Sigmoid colon (tissue), 7 donors: Measurements from ENCODE around the gene UBE3C. TPM values are rescaled to one million over a fixed set of nuclear protein-coding genes. Genes with fewer than 3 reads are reported as not detected.
"Not testable (repeated sequence)": the region's sequence is repeated elsewhere in the genome, so short reads cannot be mapped to it uniquely, and the experiment has no call there.

Experiments used
- DNase-seq: peaks from one replicate; pipeline ENCODE4 v3.0.0-alpha.2; 2019
- H3K27ac ChIP-seq, 4 donors: fragments of 200-600 bp; sonication (generic); one replicate each; pipeline ENCODE4 v1.5.1; 2016 to 2019; ENCODE audit warnings: mild to moderate bottlenecking in 1 of 4
- H3K27me3 ChIP-seq, 3 donors: fragments of 200-600 bp; sonication (generic); one replicate each; pipeline ENCODE4 v1.5.1; 2019; ENCODE audit warnings: mild to moderate bottlenecking in 1 of 3
- H3K36me3 ChIP-seq, 4 donors: fragments of 200-600 bp; sonication (generic); one replicate each; pipeline ENCODE4 v1.5.1; 2016 to 2019
- H3K4me1 ChIP-seq, 4 donors: fragments of 200-600 bp; sonication (generic); one replicate each; pipeline ENCODE4 v1.5.1; 2017 to 2019
- H3K4me3 ChIP-seq, 4 donors: fragments of 200-600 bp; sonication (generic); one replicate each; pipeline ENCODE4 v1.5.1; 2017 to 2019; ENCODE audit warnings: mild to moderate bottlenecking in 2 of 4, moderate library complexity in 1 of 4
- H3K9me3 ChIP-seq, 4 donors: fragments of 200-600 bp in 3 of 4; sonication (generic) in 3 of 4; one replicate each; pipeline versions ENCODE4 v1.5.1 to v1.6.1; 2013 to 2019
- CTCF ChIP-seq, 4 experiments: fragments of 450-650 bp in 3 of 4; fragments of 200-600 bp in 1 of 4; IDR thresholded peaks; one replicate each; pipeline ENCODE4 v1.5.1; 2016 to 2019; ENCODE audit warnings: antibody characterized with exemption in 4 of 4, mild to moderate bottlenecking in 3 of 4, moderate library complexity in 2 of 4
- EP300 ChIP-seq, 4 donors: sonication (generic); formaldehyde crosslinking; IDR thresholded peaks; one replicate each; pipeline ENCODE4 v1.6.1; 2017; ENCODE audit warnings: antibody characterized with exemption in 4 of 4
- POLR2A ChIP-seq, 2 donors: fragments of 450-650 bp; IDR thresholded peaks; one replicate each; pipeline ENCODE4 v1.6.1; 2016; ENCODE audit warnings: antibody characterized with exemption in 2 of 2, mild to moderate bottlenecking in 2 of 2, moderate library complexity in 2 of 2
- POLR2AphosphoS5 ChIP-seq, 4 donors: sonication (generic); formaldehyde crosslinking; IDR thresholded peaks; one replicate each; pipeline ENCODE4 v1.6.1; 2017; ENCODE audit warnings: antibody characterized with exemption in 4 of 4
- WGBS, 2 donors: extraction: QIAGEN DNeasy Blood & Tissue Kit; methylation state at CpG; one replicate each; pipeline ENCODE4 v1.1.7; 2013; 5-methylcytosine and 5-hydroxymethylcytosine counted together
- intact Hi-C: fragments of 100-400 bp; cut with DNase I; formaldehyde crosslinking; loops from one replicate; pipeline ENCODE4 v1.15.1; 2023
- polyA plus RNA-seq, 3 donors: library from polyadenylated mRNA; stranded (reverse); fragments of 200-250 nt; gene quantifications; one replicate each; pipeline ENCODE4 v1.2.3, GENCODE V29; 2013
- total RNA-seq, 4 donors: library from RNA; depleted of rRNA; stranded (reverse); fragments of >200 nt; gene quantifications; one replicate each; pipeline ENCODE4 v1.1.0, GENCODE V29; 2016
- donor health status: healthy with polysubstance abuse.
- donor health status: Bipolar disorder and iron deficiency.
- donor health status: healthy.

The UBE3C gene
- total and polyA plus RNA-seq, 7 donors: 21.0 to 84.2 (median 55.7) TPM

DNA sequence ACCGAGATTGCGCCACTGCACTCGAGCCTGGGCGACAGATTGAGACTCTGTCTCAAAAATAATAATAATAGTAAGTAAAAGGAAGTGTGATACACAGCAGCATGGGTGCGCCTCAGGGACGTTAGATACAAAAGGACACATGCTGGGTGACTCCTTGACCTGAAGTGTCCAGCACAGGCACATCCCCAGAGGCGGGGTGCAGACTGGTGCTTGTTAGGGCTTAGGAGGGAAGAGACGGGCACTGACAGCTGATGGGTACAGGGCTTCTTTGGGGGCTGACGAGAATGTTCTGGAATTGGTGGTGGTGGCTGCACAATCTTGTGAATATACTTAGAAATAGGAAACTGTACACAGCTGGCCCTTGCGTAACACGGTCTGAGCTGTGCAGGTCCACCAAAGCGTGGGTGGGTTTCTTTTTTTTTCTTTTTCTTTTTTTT, 136.3 kb downstream of the UBE3C start:
- Histone ChIP-seq H3K9me3 (no peaks in the 10 kb centered on the region), H3K4me1 (peaks cover 0 to 47% (median 39%) of the 10 kb centered on the region in 4 donors), H3K4me3 (no peak overlapping the region), H3K27ac (no peak overlapping the region), H3K27me3 (peaks cover 0 to 20% (median 14%) of the 10 kb centered on the region in 3 donors), H3K36me3 (peaks cover 0 to 9% (median 4%) of the 10 kb centered on the region in 4 donors)
- intact Hi-C loops: loop anchor here (5.0 kb wide), 3 partner anchors 138 to 383 kb away; partner anchors contain the start of genes LMBR1 and UBE3C
- WGBS, 2 donors: 50 to 78% methylated on average over 12 of the region's 12 CpGs
- TF ChIP-seq EP300 (IDR thresholded peaks at IDR 0.05) (no peak), POLR2A (IDR thresholded peaks at IDR 0.05) (no peak)
- peak; percentile 48 for DNase-seq

- H3K27ac ChIP-seq: no peak overlapping the region
- H3K4me3 ChIP-seq: no peak overlapping the region
- TF ChIP-seq POLR2AphosphoS5 (IDR thresholded peaks at IDR 0.05) (no peak), EP300 (IDR thresholded peaks at IDR 0.05) (no peak), POLR2A (IDR thresholded peaks at IDR 0.05) (no peak), CTCF (IDR thresholded peaks at IDR 0.05) (no peak)
- 81 to 86% methylated on average over 14 of the region's 14 CpGs for WGBS, 2 donors
- peaks cover 0 to 29% (median 23%) of the 10 kb centered on the region in 3 donors for H3K27me3 ChIP-seq
- no peaks in the 10 kb centered on the region for H3K9me3 ChIP-seq
- intact Hi-C loops: no loop called here
- no peaks in the 10 kb centered on the region for H3K36me3 ChIP-seq
- peaks cover 0 to 50% (median 41%) of the 10 kb centered on the region in 4 donors for H3K4me1 ChIP-seq
- peak; percentile 55 for DNase-seq
Measured at GRCh38 chr7:157276091-157276561, 137.4 kb downstream of the UBE3C start.

- Histone ChIP-seq H3K4me1 (peaks cover 0 to 45% (median 35%) of the 10 kb centered on the region in 4 donors), H3K36me3 (no peaks in the 10 kb centered on the region), H3K4me3 (no peak overlapping the region), H3K9me3 (no peaks in the 10 kb centered on the region), H3K27ac (no peak overlapping the region), H3K27me3 (peaks cover 0 to 29% (median 23%) of the 10 kb centered on the region in 3 donors)
- peak; percentile 53 for DNase-seq
- intact Hi-C loops: no loop called here
- 37 to 56% methylated on average over 21 of the region's 21 CpGs for WGBS, 2 donors
- TF ChIP-seq CTCF (IDR thresholded peaks at IDR 0.05) (no peak), POLR2A (IDR thresholded peaks at IDR 0.05) (no peak), EP300 (IDR thresholded peaks at IDR 0.05) (no peak), POLR2AphosphoS5 (IDR thresholded peaks at IDR 0.05) (no peak)
Measured at GRCh38 chr7:157276731-157277562, 138.2 kb downstream of the UBE3C start.

- 89 to 93% methylated on average over 12 of the region's 12 CpGs for WGBS, 2 donors
- H3K4me1 ChIP-seq: peaks cover 0 to 39% (median 29%) of the 10 kb centered on the region in 4 donors
- H3K4me3 ChIP-seq, H3K27ac ChIP-seq, H3K36me3 ChIP-seq, intact Hi-C loops, H3K9me3 ChIP-seq, DNase-seq: not testable (repeated sequence)
- peaks cover 0 to 29% (median 23%) of the 10 kb centered on the region in 3 donors for H3K27me3 ChIP-seq
Measured at GRCh38 chr7:157277568-157277967, 138.8 kb downstream of the UBE3C start.

DNA sequence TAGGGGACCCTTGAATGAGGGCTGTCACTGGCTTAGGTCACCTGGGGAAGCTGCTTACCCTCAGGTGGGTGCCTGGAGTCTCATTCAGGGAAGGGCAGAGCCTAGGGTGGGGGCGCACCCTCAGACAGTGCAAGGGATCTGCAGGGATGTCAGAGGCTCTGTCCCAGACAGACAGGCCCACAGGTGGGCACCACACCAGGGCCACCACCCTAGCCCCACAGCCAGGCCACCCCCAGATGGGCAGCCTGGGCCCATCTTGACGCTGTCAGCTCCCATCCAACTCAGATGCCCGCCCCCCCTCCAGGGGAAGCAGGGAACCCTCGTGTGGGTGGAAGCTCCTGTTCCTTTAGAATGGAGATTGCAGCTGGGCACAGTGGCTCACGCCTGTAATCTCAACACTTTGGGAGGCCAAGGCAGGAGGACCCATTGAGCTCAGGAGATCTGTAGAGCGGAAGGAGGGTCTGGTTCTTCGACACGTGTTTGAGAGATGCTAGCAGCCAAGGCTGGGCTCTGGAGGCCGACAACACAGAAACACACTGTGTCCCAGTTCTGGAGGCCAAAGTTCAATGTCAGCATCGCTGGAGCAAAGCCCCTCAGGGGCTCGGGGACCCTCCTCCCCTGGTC, 139.6 kb downstream of the UBE3C start:
- no peak for DNase-seq
- H3K4me1 ChIP-seq: peaks cover 0 to 33% (median 24%) of the 10 kb centered on the region in 4 donors
- intact Hi-C loops: no loop called here
- H3K4me3 ChIP-seq: no peak overlapping the region
- no peaks in the 10 kb centered on the region for H3K36me3 ChIP-seq
- no peak for TF ChIP-seq POLR2AphosphoS5 (IDR thresholded peaks at IDR 0.05)
- no peak for TF ChIP-seq EP300 (IDR thresholded peaks at IDR 0.05)
- no peak for TF ChIP-seq POLR2A (IDR thresholded peaks at IDR 0.05)
- TF ChIP-seq CTCF (IDR thresholded peaks at IDR 0.05): no peak
- H3K9me3 ChIP-seq: no peaks in the 10 kb centered on the region
- no peak overlapping the region for H3K27ac ChIP-seq
- 82 to 90% methylated on average over 11 of the region's 11 CpGs for WGBS, 2 donors
- H3K27me3 ChIP-seq: peaks cover 0 to 29% (median 23%) of the 10 kb centered on the region in 3 donors
